Neuronal stem cell (in vitro differentiated cells): Measurements from ENCODE around the gene TIGD7.

Source experiments
- DNase-seq: peaks from one replicate; pipeline ENCODE4 v3.0.0-alpha.2; 2013; ENCODE audit warnings: low spot score
- H2AFZ ChIP-seq: one replicate; pipeline ENCODE4 v1.6.1; 2013; ENCODE audit warnings: mild to moderate bottlenecking, low read length, inconsistent platforms
- H2AK5ac ChIP-seq: 2 replicates; pipeline ENCODE4 v1.6.1; 2013; ENCODE audit warnings: low read depth, mild to moderate bottlenecking, inconsistent platforms, low read length, moderate library complexity, mixed read lengths
- H2BK120ac ChIP-seq: 2 replicates; pipeline ENCODE4 v1.6.1; 2013; ENCODE audit warnings: low read depth, mild to moderate bottlenecking, inconsistent platforms, low read length, moderate library complexity, mixed read lengths
- H2BK12ac ChIP-seq: one replicate; pipeline ENCODE4 v1.6.1; 2013; ENCODE audit warnings: low read length, inconsistent platforms
- H2BK15ac ChIP-seq: 2 replicates; pipeline ENCODE4 v1.6.1; 2013; ENCODE audit warnings: mild to moderate bottlenecking, low read length, inconsistent platforms, mixed read lengths
- H2BK5ac ChIP-seq: one replicate; pipeline ENCODE4 v1.6.1; 2013; ENCODE audit warnings: inconsistent platforms, mild to moderate bottlenecking, low read length, moderate library complexity
- H3K14ac ChIP-seq: one replicate; pipeline ENCODE4 v1.6.1; 2013; ENCODE audit warnings: low read length, inconsistent platforms
- H3K18ac ChIP-seq: 2 replicates; pipeline ENCODE4 v1.6.1; 2013; ENCODE audit warnings: low read length, inconsistent platforms
- H3K23ac ChIP-seq: 2 replicates; pipeline ENCODE4 v1.6.1; 2013; ENCODE audit warnings: low read depth, mild to moderate bottlenecking, mixed read lengths, low read length, inconsistent platforms; ENCODE audit not compliant: poor library complexity
- H3K27ac ChIP-seq: replicated peaks from 3 replicates; pipeline ENCODE4 v1.5.1; 2013; ENCODE audit warnings: low read length, inconsistent platforms
- H3K27me3 ChIP-seq, 3 experiments: 2 replicates each; pipeline ENCODE4 v1.6.1; 2013; ENCODE audit warnings: low read length in 3 of 3, mild to moderate bottlenecking in 2 of 3, inconsistent platforms in 1 of 3, low read depth in 1 of 3, mixed read lengths in 1 of 3, moderate library complexity in 1 of 3; ENCODE audit not compliant: control insufficient read depth in 3 of 3, insufficient read depth in 3 of 3
- H3K36me3 ChIP-seq, 2 donors: replicated peaks in 1 of 2; 2 replicates each; pipeline ENCODE4 v1.6.1; 2013; ENCODE audit warnings: low read length in 2 of 2; ENCODE audit not compliant: control insufficient read depth in 2 of 2, insufficient read depth in 2 of 2
- H3K4ac ChIP-seq: 2 replicates; pipeline ENCODE4 v1.6.1; 2013; ENCODE audit warnings: inconsistent platforms, mild to moderate bottlenecking, low read length, moderate library complexity
- H3K4me1 ChIP-seq, 2 donors: 1 replicate in 1 of 2; 2 replicates in 1 of 2; pipeline ENCODE4 v1.6.1; 2013; ENCODE audit warnings: low read length in 2 of 2, low read depth in 1 of 2; ENCODE audit not compliant: control insufficient read depth in 2 of 2, insufficient read depth in 1 of 2
- H3K4me2 ChIP-seq: one replicate; pipeline ENCODE4 v1.6.1; 2013; ENCODE audit warnings: mild to moderate bottlenecking, low read length, inconsistent platforms; ENCODE audit not compliant: insufficient read depth, poor library complexity, severe bottlenecking
- H3K4me3 ChIP-seq, 2 donors: 2 replicates each; pipeline ENCODE4 v1.5.1; 2013; ENCODE audit warnings: low read length in 2 of 2, mild to moderate bottlenecking in 2 of 2, inconsistent platforms in 1 of 2, moderate library complexity in 1 of 2
- H3K79me1 ChIP-seq: one replicate; pipeline ENCODE4 v1.6.1; 2013; ENCODE audit warnings: low read depth, mild to moderate bottlenecking, inconsistent platforms, low read length, moderate library complexity
- H3K9ac ChIP-seq: one replicate; pipeline ENCODE4 v1.6.1; 2013; ENCODE audit warnings: mild to moderate bottlenecking, low read depth, low read length, inconsistent platforms; ENCODE audit not compliant: poor library complexity
- H3K9me3 ChIP-seq, 2 donors: replicated peaks in 1 of 2; 2 replicates each; pipeline versions ENCODE3 to v1.6.1; 2013; ENCODE audit warnings: low read length in 2 of 2, mild to moderate bottlenecking in 2 of 2, inconsistent platforms in 1 of 2, low read depth in 1 of 2, mixed read lengths in 1 of 2, moderate library complexity in 1 of 2; ENCODE audit not compliant: control insufficient read depth in 2 of 2, insufficient read depth in 1 of 2
- H4K8ac ChIP-seq: one replicate; pipeline ENCODE4 v1.6.1; 2013; ENCODE audit warnings: low read depth, mild to moderate bottlenecking, inconsistent platforms, low read length, moderate library complexity
- H4K91ac ChIP-seq: one replicate; pipeline ENCODE4 v1.6.1; 2013; ENCODE audit warnings: low read length, low read depth, mild to moderate bottlenecking, inconsistent platforms; ENCODE audit not compliant: poor library complexity
- WGBS, 2 donors: extraction: QIAGEN DNeasy Blood & Tissue Kit; methylation state at CpG; one replicate each; pipeline ENCODE4 v1.1.7; 2013; ENCODE audit warnings: missing lambda C conversion rate in 2 of 2, mixed read lengths in 1 of 2; ENCODE audit not compliant: insufficient read length in 2 of 2, insufficient replicate concordance in 1 of 2; ENCODE audit errors: extremely low coverage in 2 of 2; 5-methylcytosine and 5-hydroxymethylcytosine counted together

TIGD7 gene

GRCh38 chr16:3259836-3260235 lies 45.4 kb downstream of the TIGD7 start:
- Histone ChIP-seq H3K4me2 (no peak overlapping the region), H2AFZ (no peak overlapping the region)

GRCh38 chr16:3256866-3257465 lies 48.3 kb downstream of the TIGD7 start:
- Histone ChIP-seq H2BK5ac (no peak overlapping the region), H4K91ac (no peak overlapping the region), H3K9me3 (peaks cover 0 to 22% of the 10 kb centered on the region in 2 donors), H2BK12ac (no peak overlapping the region), H2BK120ac (no peak overlapping the region), H3K27me3 (peaks cover 0 to 24% (median 0%) of the 10 kb centered on the region in 3 experiments), H3K4me2 (no peak overlapping the region), H3K14ac (no peak overlapping the region), H4K8ac (no peak overlapping the region), H2AFZ (no peak overlapping the region), H3K9ac (no peak overlapping the region), H3K27ac (no peak overlapping the region), H3K36me3 (no peaks in the 10 kb centered on the region), H2AK5ac (no peak overlapping the region), H3K18ac (no peak overlapping the region), H2BK15ac (no peak overlapping the region), H3K23ac (no peak overlapping the region), H3K4me3 (no peak overlapping the region), H3K79me1 (no peaks in the 10 kb centered on the region), H3K4ac (no peak overlapping the region), H3K4me1 (no peaks in the 10 kb centered on the region)
- DNase-seq, result no peak
- WGBS, 2 donors, result no CpG with 5 or more reads among the region's 9 CpGs

More at GRCh38 chr16:3259836-3260235, 45.4 kb downstream of the TIGD7 start:
- no peak overlapping the region for H4K8ac ChIP-seq
- no peak overlapping the region for H3K23ac ChIP-seq
- H3K14ac ChIP-seq, result no peak overlapping the region
- H3K9me3 ChIP-seq, result peaks cover 0 to 19% of the 10 kb centered on the region in 2 donors
- no peak overlapping the region for H3K4me3 ChIP-seq
- no peak overlapping the region for H4K91ac ChIP-seq
- H3K27me3 ChIP-seq, result peaks cover 0 to 16% (median 0%) of the 10 kb centered on the region in 3 experiments
- no peak overlapping the region for H2BK12ac ChIP-seq
- H3K18ac ChIP-seq, result no peak overlapping the region
- no CpG with 5 or more reads among the region's 8 CpGs for WGBS, 2 donors
- H2BK120ac ChIP-seq, result no peak overlapping the region
- DNase-seq, result no peak
- H2BK5ac ChIP-seq, result no peak overlapping the region
- no peak overlapping the region for H2AK5ac ChIP-seq
- no peak overlapping the region for H3K9ac ChIP-seq
- H3K4ac ChIP-seq, result no peak overlapping the region
- H3K36me3 ChIP-seq, result no peaks in the 10 kb centered on the region
- H2BK15ac ChIP-seq, result no peak overlapping the region
- H3K79me1 ChIP-seq, result no peaks in the 10 kb centered on the region
- H3K27ac ChIP-seq, result no peak overlapping the region
- H3K4me1 ChIP-seq, result peaks cover 2% of the 10 kb centered on the region in 2 donors

GRCh38 chr16:3256146-3256865 lies 48.9 kb downstream of the TIGD7 start, which contains the start of gene MEFV:
Gene MEFV (minus strand): TSS chr16:3256633. CDS start chr16:3256587, 46 bp downstream.
- H4K8ac ChIP-seq, result no peak within 1 kb of the TSS
- H3K23ac ChIP-seq, result no peak within 1 kb of the TSS
- peaks cover 0 to 22% of the 10 kb centered on the region in 2 donors for H3K9me3 ChIP-seq
- H2AK5ac ChIP-seq, result no peak within 1 kb of the TSS
- H3K36me3 ChIP-seq, result no peaks in the 10 kb centered on the region
- DNase-seq, result no peak
- no peak within 1 kb of the TSS for H3K18ac ChIP-seq
- H3K4me2 ChIP-seq, result no peak within 1 kb of the TSS
- no peak within 1 kb of the TSS for H3K27ac ChIP-seq
- no peak within 1 kb of the TSS for H2AFZ ChIP-seq
- no peak within 1 kb of the TSS for H2BK15ac ChIP-seq
- WGBS, 2 donors, result no CpG with 5 or more reads among the region's 14 CpGs
- H3K4me1 ChIP-seq, result no peaks in the 10 kb centered on the region
- H3K9ac ChIP-seq, result no peak within 1 kb of the TSS
- no peak within 1 kb of the TSS for H3K14ac ChIP-seq
- peaks cover 0 to 28% (median 0%) of the 10 kb centered on the region in 3 experiments for H3K27me3 ChIP-seq
- no peaks in the 10 kb centered on the region for H3K79me1 ChIP-seq
- no peak within 1 kb of the TSS for H4K91ac ChIP-seq
- peak within 1 kb of the TSS; percentile 14 for H3K4ac ChIP-seq
- H3K4me3 ChIP-seq, result peak within 1 kb of the TSS in 1 of 2 donors; percentile 27
- H2BK5ac ChIP-seq, result no peak within 1 kb of the TSS
- no peak within 1 kb of the TSS for H2BK12ac ChIP-seq
- no peak within 1 kb of the TSS for H2BK120ac ChIP-seq

- no peak overlapping the region for H3K4me3 ChIP-seq
- no peak overlapping the region for H2BK5ac ChIP-seq
- no CpG with 5 or more reads among the region's 35 CpGs for WGBS, 2 donors
Measured at GRCh38 chr16:3254309-3254708, 50.9 kb downstream of the TIGD7 start.

More at GRCh38 chr16:3254309-3254708, 50.9 kb downstream of the TIGD7 start:
- Histone ChIP-seq H3K4me2 (no peak overlapping the region), H3K9ac (no peak overlapping the region), H4K91ac (no peak overlapping the region), H3K27me3 (peaks cover 0 to 41% (median 0%) of the 10 kb centered on the region in 3 experiments), H3K14ac (no peak overlapping the region), H3K79me1 (no peaks in the 10 kb centered on the region), H4K8ac (no peak overlapping the region), H3K36me3 (no peaks in the 10 kb centered on the region), H2BK120ac (no peak overlapping the region), H2AFZ (peak overlapping the region; percentile 40), H3K9me3 (peaks cover 0 to 24% of the 10 kb centered on the region in 2 donors), H2BK15ac (no peak overlapping the region), H3K4me1 (no peaks in the 10 kb centered on the region), H2BK12ac (no peak overlapping the region), H3K23ac (no peak overlapping the region), H2AK5ac (no peak overlapping the region), H3K4ac (no peak overlapping the region), H3K27ac (no peak overlapping the region), H3K18ac (no peak overlapping the region)
- no peak for DNase-seq
